Measurements from ENCODE around the gene MEF2A.
"Not testable (repeated sequence)": the region's sequence is repeated elsewhere in the genome, so short reads cannot be mapped to it uniquely, and the experiment has no call there.

Gene MEF2A

DNA sequence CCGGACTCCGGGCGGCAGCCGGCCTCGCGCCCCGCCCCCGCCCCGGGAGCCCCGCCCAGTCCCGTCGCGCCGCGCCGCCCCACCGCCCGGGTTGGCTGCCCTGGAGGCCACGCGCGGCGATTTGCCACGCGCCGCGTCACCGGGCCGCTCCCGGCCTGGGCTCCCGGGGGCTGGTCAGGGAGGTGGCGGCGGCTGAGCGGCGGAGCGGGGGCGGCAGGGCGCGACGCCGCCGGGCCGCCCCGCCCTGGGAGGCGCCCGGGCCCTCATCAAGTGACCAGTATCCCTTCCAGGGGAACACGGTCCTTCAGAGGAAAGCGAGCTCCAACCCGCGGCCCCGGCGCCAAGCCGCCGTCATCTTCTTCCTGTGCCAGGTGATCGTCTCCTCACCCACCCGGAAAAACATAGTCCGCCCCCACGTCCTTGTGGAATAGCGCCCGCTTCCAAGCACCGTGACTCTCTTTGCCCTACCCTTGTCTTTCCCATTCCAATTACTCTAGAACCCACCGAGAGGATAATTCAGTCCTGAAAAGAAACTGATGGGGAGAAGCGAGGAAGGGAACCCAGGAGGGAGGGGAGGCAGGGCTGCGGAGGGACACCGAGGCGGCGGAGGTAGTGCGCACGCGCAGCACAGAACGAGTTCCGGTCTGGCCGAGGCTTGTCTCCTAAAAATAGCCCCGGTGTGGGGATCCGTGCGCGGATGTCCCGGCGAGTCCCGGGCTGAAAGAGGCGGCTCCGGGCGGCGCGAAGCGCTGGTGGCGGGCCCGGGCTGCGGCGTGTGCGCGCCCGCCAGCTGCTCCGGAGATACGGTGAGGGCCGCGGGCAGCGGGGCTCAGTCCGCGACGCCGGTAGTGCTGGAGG is at the start of gene MEF2A:
Gene MEF2A (plus strand): TSS at position 686 of the 858 bp plus-strand sequence. CDS start 67,136 bp downstream, outside the sequence.
- DNase-seq (ENCODE audit: low spot score), result peak; percentile 92

DNA sequence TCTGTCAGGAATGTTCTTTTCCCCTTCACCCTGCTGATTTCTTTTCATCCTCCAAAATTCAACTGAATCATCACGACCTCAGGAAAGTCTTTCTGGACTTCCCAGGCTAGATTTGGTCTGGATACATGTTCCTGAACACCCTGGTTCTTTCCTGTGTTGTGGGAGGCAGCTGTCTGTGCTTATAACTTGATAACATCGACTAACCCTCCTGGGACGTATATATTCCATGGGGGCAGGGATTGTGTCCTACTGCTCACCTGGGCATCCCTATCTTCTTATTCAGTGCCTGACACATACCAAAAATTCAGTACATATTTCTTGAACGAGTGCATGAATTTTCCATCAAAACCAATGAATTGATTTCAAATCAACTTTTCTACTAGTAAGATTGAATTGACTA is 47.6 kb upstream of the MEF2A start:
- DNase-seq (ENCODE audit: low spot score), result no peak

DNA sequence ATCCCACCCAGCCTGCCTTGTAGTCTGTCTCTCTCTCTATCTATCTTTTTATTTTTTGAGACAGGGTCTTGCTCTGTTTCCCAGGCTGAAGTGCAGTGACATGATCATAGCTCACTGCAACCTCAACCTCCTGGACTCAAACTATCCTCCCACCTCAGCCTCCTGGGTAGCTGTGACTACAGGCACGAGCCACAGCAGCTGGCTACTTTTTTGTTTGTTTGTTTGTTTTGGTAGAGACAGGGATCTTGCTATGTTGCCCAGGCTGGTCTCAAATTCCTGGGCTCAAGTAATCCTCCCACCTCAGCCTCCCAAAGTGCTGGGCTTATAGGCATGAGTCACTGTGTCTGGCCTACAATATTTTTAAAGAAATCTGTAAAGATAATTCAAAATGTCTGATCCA is 46.4 kb upstream of the MEF2A start:
- DNase-seq (ENCODE audit: low spot score), result not testable (repeated sequence)

DNA sequence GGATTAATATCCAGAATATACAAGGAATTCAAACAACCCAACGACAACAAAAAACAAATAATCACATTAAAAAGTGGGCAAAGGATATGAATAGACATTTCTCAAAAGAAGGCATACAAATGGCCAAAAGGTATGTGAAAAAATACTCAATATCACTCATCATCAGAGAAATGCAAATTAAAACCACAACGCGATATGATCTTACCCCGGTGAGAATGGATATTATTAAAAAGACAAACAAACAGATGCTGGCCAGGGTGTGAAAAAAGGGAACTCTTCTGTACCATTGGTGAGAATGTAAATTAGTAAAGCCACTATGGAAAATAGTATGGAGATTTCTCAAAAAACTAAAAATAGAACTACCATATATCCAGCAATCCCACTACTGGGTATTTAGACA is 43.5 kb upstream of the MEF2A start:
- DNase-seq (ENCODE audit: low spot score), result no peak

DNA sequence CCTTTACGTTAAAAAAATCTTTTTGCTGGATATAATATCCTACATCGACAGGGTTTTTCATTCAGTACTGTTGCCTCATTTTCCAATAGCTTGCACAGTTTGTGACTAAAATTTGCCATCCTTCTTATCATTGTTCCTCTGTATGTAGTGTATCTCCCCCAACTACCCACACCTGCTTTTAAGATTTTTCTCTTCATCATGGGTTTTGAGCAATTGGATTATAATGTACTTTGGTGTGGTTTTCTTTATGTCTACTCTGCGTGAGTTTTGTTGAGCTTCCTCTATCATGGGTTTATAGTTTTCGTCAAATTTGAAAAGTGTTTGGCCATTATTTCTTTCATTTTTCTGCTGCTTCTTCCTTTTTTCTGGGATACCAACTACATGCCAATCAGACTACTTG is 39.6 kb upstream of the MEF2A start:
- DNase-seq (ENCODE audit: low spot score), result no peak

DNA sequence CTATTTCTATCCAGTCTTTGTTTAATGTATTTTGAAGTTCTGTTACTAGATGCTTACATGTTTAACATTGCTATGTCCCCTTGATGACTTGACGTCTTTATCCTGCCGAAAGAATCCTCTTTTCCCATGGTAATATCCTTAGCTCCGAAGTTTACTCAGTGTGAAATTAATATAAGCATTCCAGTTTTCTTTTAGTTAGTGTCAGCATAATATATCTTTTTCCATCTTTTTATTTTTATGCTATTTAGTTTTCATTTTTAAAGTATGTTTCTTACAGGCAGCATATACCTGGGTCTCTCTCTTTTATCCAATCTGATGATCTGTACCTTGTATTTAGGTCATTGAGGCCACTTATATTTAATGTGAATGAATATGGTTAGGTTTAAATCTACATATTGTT is 39.1 kb upstream of the MEF2A start:
- DNase-seq (ENCODE audit: low spot score), result no peak

DNA sequence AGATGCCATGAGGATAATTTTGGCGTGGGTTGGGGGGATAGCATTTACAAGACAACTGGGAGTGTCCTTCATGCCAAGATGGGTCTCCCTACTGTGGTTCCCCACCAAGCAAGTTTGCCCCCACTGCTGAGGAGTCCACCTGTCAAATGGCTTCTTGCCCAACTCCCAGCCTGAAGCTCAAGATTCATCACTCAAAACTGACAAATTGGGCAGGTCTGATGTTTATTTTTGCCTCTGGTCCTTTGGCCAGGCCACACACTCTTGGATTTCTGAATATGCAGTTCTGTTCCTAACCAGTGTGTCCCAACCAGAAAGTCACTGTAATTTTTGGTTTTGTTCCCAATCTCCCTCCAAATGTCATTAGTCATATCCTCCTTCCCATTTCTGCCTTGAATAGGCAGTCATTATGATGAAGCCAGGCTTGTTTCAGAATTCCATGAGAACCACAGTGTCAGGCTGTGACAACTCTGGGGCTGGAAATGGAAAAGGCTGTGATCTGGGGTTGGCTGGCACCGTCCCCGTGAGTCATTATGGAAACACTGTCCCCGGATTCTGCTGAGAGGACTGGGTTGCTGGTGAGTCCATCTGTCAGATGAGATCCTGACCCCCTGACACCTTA is 29.3 kb upstream of the MEF2A start:
- no peak for DNase-seq (ENCODE audit: low spot score)

DNA sequence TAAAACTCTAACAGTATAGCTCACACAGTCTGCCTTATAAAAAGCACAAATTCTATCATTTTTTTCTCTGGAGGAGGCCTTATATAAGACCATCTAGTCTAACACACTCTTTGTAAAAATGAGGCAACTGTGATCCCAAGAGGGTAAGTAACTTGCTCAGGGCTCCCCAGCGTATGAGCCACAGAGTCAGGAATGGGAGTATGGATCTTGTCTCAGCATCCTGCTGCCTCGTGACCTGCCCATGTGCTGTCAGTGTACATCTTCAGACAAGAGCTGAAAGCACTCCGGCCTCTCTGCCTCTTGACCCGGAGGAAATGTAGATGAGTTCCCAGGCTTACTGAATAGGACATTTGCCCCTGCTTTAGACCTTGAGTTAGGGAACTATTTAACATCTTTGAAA is 28.4 kb upstream of the MEF2A start:
- DNase-seq (ENCODE audit: low spot score), result no peak

DNA sequence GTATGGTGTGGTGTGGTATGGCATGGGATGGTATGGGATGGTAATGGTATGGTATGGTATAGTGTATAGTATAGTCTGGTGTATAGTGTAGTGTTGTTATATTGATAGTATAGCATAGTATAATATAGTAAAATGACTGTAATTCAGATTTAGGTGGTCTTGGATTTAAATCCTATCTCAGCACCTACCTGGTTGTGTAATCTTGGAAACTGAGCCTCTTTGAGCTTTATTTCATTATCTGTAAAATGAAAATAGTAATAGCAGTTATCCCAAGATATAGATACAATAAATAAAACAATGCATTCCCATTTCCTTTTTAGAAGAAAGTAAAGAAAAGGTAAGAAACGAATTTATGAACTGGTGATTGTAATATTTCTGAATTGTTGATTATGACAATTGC is 27.5 kb upstream of the MEF2A start:
- DNase-seq (ENCODE audit: low spot score), result no peak

DNA sequence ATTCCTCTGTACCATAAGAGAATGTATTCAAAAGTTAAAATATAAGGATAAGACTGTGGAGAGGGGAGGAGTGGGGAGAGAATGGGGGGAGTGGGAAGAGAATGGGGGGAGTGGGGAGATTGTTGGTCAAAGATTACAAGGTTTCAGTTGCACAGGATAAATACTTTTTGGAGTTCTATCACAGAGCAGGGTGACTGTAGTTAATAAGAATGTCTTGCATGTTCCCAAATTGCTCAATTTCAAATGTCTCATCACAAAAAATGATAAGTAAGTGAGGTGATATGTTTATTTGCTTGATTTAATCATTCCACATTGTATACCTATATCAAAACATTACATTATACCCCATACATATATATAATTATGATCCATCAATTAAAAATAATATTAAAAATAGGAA is 23.0 kb upstream of the MEF2A start:
- DNase-seq (ENCODE audit: low spot score), result no peak

DNA sequence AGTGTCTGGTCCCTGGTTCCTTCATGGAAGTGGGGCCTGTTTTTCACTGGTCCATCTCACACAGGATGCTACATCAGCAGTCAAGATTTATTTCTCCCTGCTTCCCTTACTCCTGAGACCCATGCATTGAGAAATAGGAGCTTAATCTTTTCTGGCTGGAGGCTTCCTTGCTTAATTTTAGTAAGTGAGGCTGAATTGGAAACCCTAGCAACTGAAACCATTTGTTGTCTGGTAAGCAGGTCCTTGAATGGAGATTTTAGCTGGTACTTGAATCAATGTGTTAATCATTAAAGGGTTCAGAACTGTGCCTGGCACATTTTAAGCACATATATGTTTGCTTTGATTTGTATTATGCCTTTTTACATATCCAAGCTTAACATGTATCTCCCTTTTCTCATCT is 20.2 kb upstream of the MEF2A start:
- DNase-seq (ENCODE audit: low spot score), result no peak

DNA sequence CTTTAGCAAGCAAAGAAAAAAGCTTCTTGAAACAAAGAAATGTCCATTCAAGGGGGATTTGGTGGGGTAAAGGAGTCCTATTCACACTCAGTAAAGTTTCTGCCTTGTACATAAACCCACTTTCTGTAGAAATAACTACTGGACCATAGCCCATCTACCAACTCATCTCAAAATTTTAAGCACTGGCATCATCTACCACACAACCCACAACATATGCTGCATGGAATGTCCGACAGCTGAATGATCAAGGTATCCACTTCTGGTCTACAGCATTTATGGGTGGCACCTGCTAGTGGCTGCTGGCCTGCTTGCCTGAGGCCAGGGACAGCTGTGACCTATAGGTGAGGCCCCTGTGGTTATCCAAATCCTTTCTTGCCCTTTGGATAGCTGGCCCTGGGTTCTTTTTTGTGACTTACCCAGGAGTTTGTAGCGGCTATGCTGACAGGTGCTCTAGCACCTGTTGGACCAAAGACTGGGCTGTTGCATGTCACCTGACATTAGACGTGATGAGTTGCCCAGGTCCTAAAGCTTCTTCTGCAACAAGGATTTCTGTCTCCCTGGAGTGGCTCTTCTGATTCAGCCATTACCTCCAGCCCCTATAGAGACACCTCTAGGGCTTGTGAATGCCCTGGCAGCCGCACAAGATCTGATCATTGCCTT is 19.2 kb upstream of the MEF2A start:
- DNase-seq (ENCODE audit: low spot score), result no peak

DNA sequence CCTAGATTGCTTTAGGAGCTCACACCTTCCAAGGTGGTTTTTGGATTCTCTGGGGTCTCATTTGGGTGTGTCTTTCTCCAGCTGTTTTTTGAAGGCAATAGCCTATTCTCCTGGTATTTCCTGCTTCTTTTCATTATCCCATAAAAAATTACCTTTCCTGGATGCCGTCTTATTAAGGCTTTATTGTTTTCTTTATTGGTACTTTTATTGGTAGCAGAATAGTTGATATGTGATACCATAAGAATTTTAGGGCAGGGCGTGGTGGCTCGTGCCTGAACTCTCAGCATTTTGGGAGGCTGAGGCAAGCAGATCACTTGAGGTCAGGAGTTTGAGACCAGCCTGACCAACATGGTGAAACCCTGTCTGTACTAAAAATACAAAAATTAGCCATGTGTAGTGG is 18.3 kb upstream of the MEF2A start:
- DNase-seq (ENCODE audit: low spot score), result no peak

DNA sequence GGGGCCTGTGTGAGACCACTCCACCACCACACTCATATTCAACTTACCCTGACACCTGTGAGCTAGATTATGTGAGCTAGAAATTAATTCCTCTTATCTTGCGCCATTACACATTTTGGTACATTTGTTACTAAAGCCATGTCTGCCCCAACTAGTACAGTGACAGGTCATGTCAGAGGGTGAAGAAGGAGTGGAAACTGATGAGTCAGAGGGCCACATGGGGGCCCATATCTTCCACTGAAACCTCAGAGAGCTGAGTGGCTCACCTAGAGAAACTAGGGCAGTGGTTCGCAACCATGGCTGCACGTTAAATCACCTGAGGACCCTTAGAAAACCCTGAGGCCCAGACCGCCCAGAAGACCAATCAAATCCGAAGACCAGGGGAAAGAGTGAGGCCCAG is 15.7 kb upstream of the MEF2A start:
- DNase-seq (ENCODE audit: low spot score), result no peak

DNA sequence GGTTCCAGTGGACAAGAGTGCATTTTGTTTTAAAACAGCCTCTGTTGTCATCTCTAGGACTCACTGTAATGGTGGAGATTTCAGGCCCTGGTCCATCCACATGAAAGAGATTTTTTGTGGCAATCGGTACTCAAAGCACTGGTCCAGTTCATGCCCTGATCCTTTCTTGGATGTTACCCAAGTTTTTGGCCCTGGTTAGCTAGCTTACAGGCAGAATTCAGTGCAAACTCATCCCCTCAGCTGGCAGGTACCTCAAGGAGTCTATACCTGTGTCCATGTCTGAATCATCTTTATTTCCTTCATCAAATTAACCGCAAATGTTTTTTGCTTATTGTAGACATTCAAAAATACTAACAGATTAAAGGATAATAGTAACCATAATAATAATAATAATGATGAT is 13.7 kb upstream of the MEF2A start:
- no peak for DNase-seq (ENCODE audit: low spot score)

DNA sequence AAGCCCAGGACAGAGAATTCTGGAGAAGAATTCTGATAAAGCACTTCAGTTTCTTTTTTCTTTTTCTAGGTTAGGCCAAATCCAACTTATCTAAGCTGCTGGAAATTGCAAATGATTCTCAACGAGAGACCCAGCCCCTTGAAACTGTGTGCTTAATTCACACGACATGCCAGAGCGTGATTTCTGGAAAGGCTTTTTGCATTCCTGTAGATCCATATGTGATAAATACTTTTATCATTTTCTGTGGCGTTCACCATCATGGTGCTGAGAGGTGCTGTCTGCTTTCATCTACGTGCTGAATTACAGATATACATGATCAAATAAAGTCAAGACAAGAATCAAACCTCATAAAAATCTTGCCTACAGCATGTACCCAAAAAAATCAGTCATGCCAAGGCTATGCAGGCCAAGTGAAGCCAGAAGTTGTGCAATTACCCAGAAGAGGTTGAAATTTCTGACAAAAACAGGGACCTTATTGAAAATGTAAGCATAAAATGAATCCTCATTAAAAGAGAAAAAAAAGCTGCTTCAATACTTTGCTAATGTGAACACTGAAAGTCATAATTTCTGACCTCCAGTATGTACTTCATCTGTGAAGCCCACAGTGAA is 10.8 kb upstream of the MEF2A start:
- DNase-seq (ENCODE audit: low spot score), result no peak

DNA sequence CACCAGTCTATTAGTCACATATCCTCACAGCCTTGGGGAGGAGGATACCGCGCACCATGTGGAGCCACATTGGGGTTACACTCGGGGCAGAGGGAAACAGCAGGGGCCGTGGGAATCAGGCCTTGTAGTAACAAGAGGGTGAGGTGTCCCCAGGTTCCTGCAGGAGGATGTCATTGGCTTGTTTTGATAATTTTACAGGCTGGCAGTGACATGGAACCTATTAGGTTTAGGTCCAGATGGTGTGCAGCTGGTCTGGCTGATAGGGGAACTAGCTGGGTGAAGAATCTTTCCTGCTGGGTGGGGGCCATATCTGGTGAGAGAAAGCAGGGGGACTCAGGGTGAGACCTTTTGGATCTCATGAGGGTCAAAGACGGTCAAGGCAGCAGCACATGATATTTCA is 9.8 kb upstream of the MEF2A start:
- no peak for DNase-seq (ENCODE audit: low spot score)

DNA sequence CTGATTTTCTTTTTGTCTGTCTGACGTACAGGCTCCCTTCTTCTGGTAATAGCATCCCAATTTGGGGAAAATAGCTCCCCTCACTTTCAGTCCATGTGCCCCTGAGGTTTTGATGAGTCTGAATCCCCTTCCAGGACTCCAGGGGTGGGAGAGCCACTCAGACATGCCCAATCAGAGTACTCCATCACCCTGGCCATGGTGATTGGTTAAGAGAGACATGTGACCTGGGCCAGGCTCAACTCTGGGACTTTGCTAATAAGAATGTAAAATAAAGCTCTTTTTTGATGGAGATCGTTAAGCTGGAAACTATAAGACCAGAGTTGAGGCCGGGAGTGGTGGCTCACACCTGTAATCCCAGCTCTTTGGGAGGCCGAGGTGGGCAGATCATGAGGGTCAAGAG is 9.2 kb upstream of the MEF2A start:
- no peak for DNase-seq (ENCODE audit: low spot score)

DNA sequence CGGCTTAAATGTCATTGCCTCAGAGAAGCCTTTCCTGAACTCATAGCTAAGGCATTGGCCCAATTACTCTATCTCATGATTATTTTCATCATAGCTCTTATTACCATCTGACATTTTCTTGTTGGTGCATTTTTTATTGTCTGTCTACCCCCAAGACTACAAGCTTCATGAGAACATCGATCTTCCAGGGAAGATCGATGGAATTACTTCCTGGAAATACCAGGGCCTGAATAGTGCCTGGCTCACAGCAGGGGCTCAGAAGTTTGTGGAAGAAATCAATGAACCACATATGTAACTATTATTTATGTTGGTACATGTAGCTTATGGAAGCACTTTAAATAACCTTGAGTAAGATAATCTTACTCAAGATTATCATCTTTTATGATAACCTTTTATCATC is 7.7 kb upstream of the MEF2A start:
- no peak for DNase-seq (ENCODE audit: low spot score)

DNA sequence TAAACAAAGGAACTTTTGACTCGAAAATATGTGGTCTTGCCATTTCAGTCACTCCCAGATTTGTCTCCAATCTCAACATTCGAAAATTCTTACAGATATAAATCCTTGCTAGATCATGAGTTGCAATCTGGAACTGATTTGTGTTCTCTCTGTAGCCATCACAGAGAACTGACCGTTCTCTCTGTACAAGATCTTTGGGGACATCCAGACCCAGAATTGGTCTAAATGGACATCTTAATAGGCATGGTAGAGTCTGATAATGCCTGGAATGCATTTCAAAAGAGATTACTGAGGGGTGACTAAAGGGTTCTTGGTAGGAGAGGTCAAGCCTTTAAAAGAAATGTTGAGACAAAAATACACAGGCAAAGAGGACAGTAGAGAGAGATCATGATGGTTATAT is 7.2 kb upstream of the MEF2A start:
- DNase-seq (ENCODE audit: low spot score), result no peak

DNA sequence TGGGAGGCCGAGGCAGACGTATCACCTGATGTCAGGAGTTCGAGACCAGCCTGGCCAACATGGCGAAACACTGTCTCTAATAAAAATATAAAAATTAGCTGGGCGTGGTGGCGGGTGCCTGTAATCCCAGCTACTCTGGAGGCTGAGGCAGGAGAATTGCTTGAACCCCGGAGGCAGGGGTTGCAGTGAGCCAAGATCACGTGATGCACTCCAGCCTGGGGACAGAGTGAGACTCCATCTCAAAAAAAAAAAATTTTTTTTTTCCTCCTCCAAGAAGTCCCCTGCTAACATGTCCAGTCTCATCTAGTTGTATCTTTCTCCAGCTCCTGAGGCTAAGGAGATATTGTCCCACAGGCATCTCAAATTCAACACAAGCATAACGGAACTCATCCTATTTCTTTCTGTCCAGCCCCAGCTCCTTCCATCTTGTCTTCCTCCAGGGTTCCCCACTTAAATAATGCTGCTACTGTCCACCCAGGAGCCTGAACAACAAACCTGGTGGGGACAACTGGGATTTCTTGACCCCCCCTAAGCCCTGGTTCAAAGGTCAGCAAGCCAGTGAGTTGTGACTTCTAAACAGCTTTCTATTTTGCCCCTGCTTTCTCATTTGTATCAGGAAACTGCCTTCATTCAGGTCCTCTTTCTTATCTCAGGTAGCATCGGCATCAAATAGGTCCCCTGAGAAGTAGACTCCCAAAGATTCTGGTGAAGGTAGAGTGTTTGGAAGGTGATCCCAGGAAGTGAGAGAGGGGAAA is 4.1 kb upstream of the MEF2A start:
- DNase-seq (ENCODE audit: low spot score), result no peak

DNA sequence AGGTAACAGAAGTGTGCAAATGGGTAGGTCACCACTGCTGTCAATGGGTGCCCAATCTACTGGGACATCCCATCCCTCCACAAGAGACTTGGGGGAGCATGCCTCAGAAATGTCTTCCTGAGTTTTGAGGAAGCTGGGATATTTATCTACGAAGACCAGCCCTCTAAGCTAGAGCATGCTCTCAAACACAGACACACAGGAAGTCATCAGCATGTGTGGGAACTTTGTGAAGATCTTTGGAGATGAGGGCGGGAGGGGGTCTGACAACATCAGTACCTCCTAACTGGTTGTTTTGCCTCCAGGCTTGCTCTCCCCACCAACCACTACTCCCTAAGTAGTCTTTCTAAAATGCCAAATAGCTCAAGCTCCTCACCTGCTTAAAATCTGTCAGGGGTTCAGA is 3.5 kb upstream of the MEF2A start:
- no peak for DNase-seq (ENCODE audit: low spot score)

Measured in CD4-positive, alpha-beta T cell treated with Interleukin-15 for 4 hours (primary cell).